Measurements from ENCODE around the gene POLDIP2. TPM values are rescaled to one million over a fixed set of nuclear protein-coding genes. Genes with fewer than 3 reads are reported as not detected.
A peak's percentile ranks its signal among the peaks of the same experiment; 100 is the strongest.

POLDIP2 gene
- total RNA-seq, 2 experiments from 2014 or later = 88.8 to 89.2 TPM

- ChIA-PET CTCF (ENCODE audit: unreplicated experiment) (no interaction called here), POLR2A (interaction anchor here (0.6 to 1.4 kb wide), 2 partner anchors 13 to 422 kb away, joined by 3 read pairs; partner anchors contain the start of genes IFT20 and TNFAIP1)
- no peak overlapping the region for H3K4me3 ChIP-seq (ENCODE audit: low read depth, low read length, poor library complexity, severe bottlenecking)
- H3K4me2 ChIP-seq (ENCODE audit: low read length) = no peak overlapping the region
- H3K9me3 ChIP-seq (ENCODE audit: low read length) = no peaks in the 10 kb centered on the region
- H4K20me1 ChIP-seq (ENCODE audit: insufficient read depth, low read length) = no peaks in the 10 kb centered on the region
- no peak overlapping the region for H3K27ac ChIP-seq (ENCODE audit: low read depth, low read length, poor library complexity, severe bottlenecking)
- H3K36me3 ChIP-seq (ENCODE audit: insufficient read depth, low read length) = peaks cover 97% of the 10 kb centered on the region
- DNase-seq (ENCODE audit: low spot score) = no peak
- no peak overlapping the region for H2AFZ ChIP-seq (ENCODE audit: low read length)
- no peaks in the 10 kb centered on the region for H3K9me2 ChIP-seq (ENCODE audit: insufficient read depth, low read length)
- intact Hi-C loops (cut with micrococcal nuclease; ENCODE audit: unreplicated experiment) = no loop called here
- no TSS peak for BruUV-seq (replicated peaks)
- no peak for TF ChIP-seq CTCF (conservative IDR thresholded peaks at IDR 0.05; ENCODE audit: low read length)
- TF ChIP-seq EZH2phosphoT487 (IDR thresholded peaks at IDR 0.05; ENCODE audit: borderline replicate concordance, low read depth, low read length) = no peak
- H3K79me2 ChIP-seq (ENCODE audit: insufficient read depth, low read depth, low read length) = no peaks in the 10 kb centered on the region
- H3K4me1 ChIP-seq (ENCODE audit: insufficient read depth, low read length, poor library complexity, severe bottlenecking) = peaks cover 14% of the 10 kb centered on the region
Measured at GRCh38 chr17:28348979-28349378, 8.3 kb downstream of the POLDIP2 start.

GRCh38 chr17:28347261-28347891 is 10.0 kb downstream of the POLDIP2 start:
- intact Hi-C loops (cut with micrococcal nuclease; ENCODE audit: unreplicated experiment) = no loop called here
- DNase-seq (ENCODE audit: low spot score) = no peak
- H3K4me2 ChIP-seq (ENCODE audit: low read length) = no peak overlapping the region
- H2AFZ ChIP-seq (ENCODE audit: low read length) = no peak overlapping the region
- no peaks in the 10 kb centered on the region for H4K20me1 ChIP-seq (ENCODE audit: insufficient read depth, low read length)
- H3K4me1 ChIP-seq (ENCODE audit: insufficient read depth, low read length, poor library complexity, severe bottlenecking) = peaks cover 30% of the 10 kb centered on the region
- H3K36me3 ChIP-seq (ENCODE audit: insufficient read depth, low read length) = peaks cover 93% of the 10 kb centered on the region
- TF ChIP-seq CTCF (conservative IDR thresholded peaks at IDR 0.05; ENCODE audit: low read length) (no peak), EZH2phosphoT487 (IDR thresholded peaks at IDR 0.05; ENCODE audit: borderline replicate concordance, low read depth, low read length) (no peak)
- no peak overlapping the region for H3K4me3 ChIP-seq (ENCODE audit: low read depth, low read length, poor library complexity, severe bottlenecking)
- CTCF ChIA-PET (ENCODE audit: unreplicated experiment) = no interaction called here
- H3K79me2 ChIP-seq (ENCODE audit: insufficient read depth, low read depth, low read length) = no peaks in the 10 kb centered on the region
- no peaks in the 10 kb centered on the region for H3K9me3 ChIP-seq (ENCODE audit: low read length)
- no peak overlapping the region for H3K27ac ChIP-seq (ENCODE audit: low read depth, low read length, poor library complexity, severe bottlenecking)
- BruUV-seq (replicated peaks) = TSS peak; percentile 42
- POLR2A ChIA-PET = interaction anchor here (0.9 kb wide), 1 partner anchor 10 kb away, joined by 3 read pairs; the partner anchor contains the start of gene POLDIP2
- no peaks in the 10 kb centered on the region for H3K9me2 ChIP-seq (ENCODE audit: insufficient read depth, low read length)

- H3K9me3 ChIP-seq (ENCODE audit: low read length) = no peaks in the 10 kb centered on the region
- intact Hi-C loops (cut with micrococcal nuclease; ENCODE audit: unreplicated experiment) = no loop called here
- no peak for DNase-seq (ENCODE audit: low spot score)
- H3K79me2 ChIP-seq (ENCODE audit: insufficient read depth, low read depth, low read length) = no peaks in the 10 kb centered on the region
- ChIA-PET POLR2A (interaction anchor here (0.9 kb wide), 1 partner anchor 11 kb away, joined by 3 read pairs; the partner anchor contains the start of gene POLDIP2), CTCF (ENCODE audit: unreplicated experiment) (no interaction called here)
- no TSS peak for BruUV-seq (replicated peaks)
- no peak overlapping the region for H3K27ac ChIP-seq (ENCODE audit: low read depth, low read length, poor library complexity, severe bottlenecking)
- H3K4me3 ChIP-seq (ENCODE audit: low read depth, low read length, poor library complexity, severe bottlenecking) = no peak overlapping the region
- H3K4me1 ChIP-seq (ENCODE audit: insufficient read depth, low read length, poor library complexity, severe bottlenecking) = peaks cover 32% of the 10 kb centered on the region
- no peak overlapping the region for H3K4me2 ChIP-seq (ENCODE audit: low read length)
- no peaks in the 10 kb centered on the region for H3K9me2 ChIP-seq (ENCODE audit: insufficient read depth, low read length)
- H4K20me1 ChIP-seq (ENCODE audit: insufficient read depth, low read length) = no peaks in the 10 kb centered on the region
- no peak for TF ChIP-seq EZH2phosphoT487 (IDR thresholded peaks at IDR 0.05; ENCODE audit: borderline replicate concordance, low read depth, low read length)
- TF ChIP-seq CTCF (conservative IDR thresholded peaks at IDR 0.05; ENCODE audit: low read length) = peak; percentile 59
- peaks cover 93% of the 10 kb centered on the region for H3K36me3 ChIP-seq (ENCODE audit: insufficient read depth, low read length)
- H2AFZ ChIP-seq (ENCODE audit: low read length) = no peak overlapping the region
Measured at GRCh38 chr17:28346746-28347246, 10.5 kb downstream of the POLDIP2 start.

Measured in OCI-LY7 (cell line).